Activated naive CD8-positive, alpha-beta T cell treated with anti-CD3 and anti-CD28 coated beads, Interleukin-2, amount 10 ng/mL, durations not matched to agents 7 days and 5 days (primary cell): ENCODE results near the gene MAST4. TPM values are rescaled to one million over a fixed set of nuclear protein-coding genes. Genes with fewer than 3 reads are reported as not detected.

Source experiments
- ATAC-seq: fragments of 150-1000 bp; cut with Tn5 transposase; one replicate; pipeline ENCODE4 v1.10.0; 2021; ENCODE audit warnings: low read depth, moderate library complexity
- POLR2A ChIA-PET: fragments of 350-600 bp; sonication (Branson Sonifier 250); formaldehyde crosslinking; loops from one replicate; lab custom pipeline; 2021; ENCODE audit warnings: antibody characterized with exemption; lab: Charles Lee
- DNase-seq: peaks from one replicate; pipeline ENCODE4 v3.0.0; 2021
- H3K27ac Mint-ChIP-seq: one replicate; pipeline ENCODE4 v1.8.0; 2022; ENCODE audit warnings: mild to moderate bottlenecking, mixed read lengths
- H3K27me3 Mint-ChIP-seq: one replicate; pipeline ENCODE4 v1.8.0; 2022; ENCODE audit warnings: mild to moderate bottlenecking, moderate library complexity, mixed read lengths
- H3K36me3 Mint-ChIP-seq: one replicate; pipeline ENCODE4 v1.8.0; 2021; ENCODE audit warnings: mild to moderate bottlenecking, mixed read lengths
- H3K4me1 Mint-ChIP-seq: one replicate; pipeline ENCODE4 v1.8.0; 2021; ENCODE audit warnings: mixed read lengths
- H3K4me3 Mint-ChIP-seq: one replicate; pipeline ENCODE4 v1.8.0; 2022; ENCODE audit warnings: mild to moderate bottlenecking, moderate library complexity, mixed read lengths
- H3K9me3 Mint-ChIP-seq: one replicate; pipeline ENCODE4 v1.8.0; 2021; ENCODE audit warnings: mixed read lengths
- total RNA-seq, 2 experiments: library from RNA; stranded (reverse); gene quantifications; one replicate each; pipeline ENCODE4 v1.2.3, GENCODE V29; 2021

MAST4 gene
- total RNA-seq, 2 experiments from 2014 or later = 13.4 to 14.3 TPM

GRCh38 chr5:66615894-66616293 is 19.7 kb downstream of the MAST4 start:
- H3K27me3 Mint-ChIP-seq = peaks cover 16% of the 10 kb centered on the region
- POLR2A ChIA-PET = no interaction called here
- H3K4me1 Mint-ChIP-seq = peaks cover 19% of the 10 kb centered on the region

GRCh38 chr5:66616520-66617225 is 20.5 kb downstream of the MAST4 start:
- POLR2A ChIA-PET = no interaction called here
- Mint-ChIP-seq H3K27ac (no peak overlapping the region), H3K27me3 (peaks cover 15% of the 10 kb centered on the region), H3K4me1 (peaks cover 21% of the 10 kb centered on the region), H3K36me3 (peaks cover 1% of the 10 kb centered on the region), H3K9me3 (no peaks in the 10 kb centered on the region), H3K4me3 (no peak overlapping the region)
- DNase-seq = no peak
- ATAC-seq = no peak

More at GRCh38 chr5:66615894-66616293, 19.7 kb downstream of the MAST4 start:
- H3K9me3 Mint-ChIP-seq = no peaks in the 10 kb centered on the region
- no peak overlapping the region for H3K27ac Mint-ChIP-seq
- DNase-seq (no peak), ATAC-seq (no peak)
- no peak overlapping the region for H3K4me3 Mint-ChIP-seq
- H3K36me3 Mint-ChIP-seq = peaks cover 1% of the 10 kb centered on the region

DNA sequence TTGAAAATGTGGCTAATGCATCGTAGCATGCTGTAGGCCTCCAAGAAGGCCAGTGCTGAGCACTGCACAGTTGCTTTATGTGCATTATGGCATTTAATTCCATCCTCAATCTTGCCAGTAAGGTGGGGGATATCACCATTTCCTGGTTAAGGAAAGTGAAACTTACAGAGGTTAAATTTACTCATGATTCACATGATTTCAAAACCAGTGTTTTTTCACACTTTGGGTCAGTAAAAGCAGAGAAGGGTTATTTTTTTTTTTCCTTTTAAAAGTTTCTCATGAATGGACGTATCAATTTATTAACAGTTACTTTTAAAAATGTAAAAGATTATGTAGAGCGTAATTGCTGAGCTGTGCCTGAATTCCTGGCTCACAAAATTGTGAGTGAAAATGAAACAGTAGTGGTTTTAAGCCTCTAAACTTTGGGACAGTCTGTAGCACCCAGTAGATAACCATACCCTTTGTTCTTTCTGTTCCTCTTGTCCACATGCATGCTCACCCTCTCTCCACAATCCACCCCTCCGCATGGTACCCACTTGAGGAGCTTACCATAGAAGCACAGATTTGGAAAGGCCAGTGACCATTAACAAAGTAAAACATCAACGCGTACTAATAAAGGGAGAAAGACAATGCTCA is 21.2 kb downstream of the MAST4 start:
- Mint-ChIP-seq H3K27ac (peak overlapping the region; percentile 70), H3K36me3 (peaks cover 4% of the 10 kb centered on the region), H3K27me3 (peaks cover 9% of the 10 kb centered on the region), H3K4me3 (peak overlapping the region; percentile 67), H3K9me3 (peaks cover 2% of the 10 kb centered on the region), H3K4me1 (peaks cover 20% of the 10 kb centered on the region)
- no peak for DNase-seq
- POLR2A ChIA-PET = no interaction called here
- ATAC-seq = peak; percentile 40

GRCh38 chr5:66617991-66618768 is 22.0 kb downstream of the MAST4 start:
- Mint-ChIP-seq H3K36me3 (peaks cover 6% of the 10 kb centered on the region), H3K27ac (peak overlapping the region; percentile 50), H3K27me3 (peaks cover 9% of the 10 kb centered on the region), H3K4me3 (peak overlapping the region; percentile 38), H3K4me1 (peaks cover 20% of the 10 kb centered on the region), H3K9me3 (peaks cover 5% of the 10 kb centered on the region)
- POLR2A ChIA-PET = no interaction called here
- DNase-seq (no peak), ATAC-seq (peak; percentile 69)

DNA sequence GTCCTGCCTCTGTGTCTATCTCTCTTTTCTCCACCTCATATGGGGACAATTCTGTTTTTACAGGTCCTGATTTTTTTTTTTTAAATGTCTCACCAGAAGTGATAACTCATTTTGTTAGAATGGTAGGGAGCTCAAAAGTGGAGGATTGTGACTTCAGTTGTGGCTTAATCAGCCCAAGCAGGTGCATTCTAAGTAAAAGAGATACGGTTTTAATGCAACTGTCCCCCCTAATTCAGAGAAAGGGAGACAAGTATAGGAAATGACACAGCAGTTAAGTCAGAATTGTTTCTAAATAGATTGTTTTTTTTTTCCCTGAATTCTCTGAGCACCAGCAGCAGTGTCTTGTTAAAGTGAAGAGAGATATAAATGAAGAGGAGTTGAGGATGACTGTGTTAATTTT is 24.5 kb downstream of the MAST4 start:
- POLR2A ChIA-PET = interaction anchor here (0.6 kb wide), 1 partner anchor 13 kb away, joined by 5 read pairs; no protein-coding TSS in a partner anchor
- peak overlapping the region; percentile 9 for H3K4me3 Mint-ChIP-seq
- H3K9me3 Mint-ChIP-seq = peaks cover 8% of the 10 kb centered on the region
- no peak for ATAC-seq
- DNase-seq = no peak
- H3K27me3 Mint-ChIP-seq = peaks cover 20% of the 10 kb centered on the region
- H3K27ac Mint-ChIP-seq = peak overlapping the region; percentile 5
- H3K4me1 Mint-ChIP-seq = peaks cover 20% of the 10 kb centered on the region
- peaks cover 6% of the 10 kb centered on the region for H3K36me3 Mint-ChIP-seq

GRCh38 chr5:66621146-66621545 is 25.0 kb downstream of the MAST4 start:
- Mint-ChIP-seq H3K27me3 (peaks cover 19% of the 10 kb centered on the region), H3K4me3 (peak overlapping the region; percentile 9), H3K4me1 (peaks cover 19% of the 10 kb centered on the region), H3K36me3 (peaks cover 6% of the 10 kb centered on the region), H3K27ac (peak overlapping the region; percentile 5), H3K9me3 (peaks cover 8% of the 10 kb centered on the region)
- POLR2A ChIA-PET = no interaction called here
- no peak for DNase-seq
- no peak for ATAC-seq

DNA sequence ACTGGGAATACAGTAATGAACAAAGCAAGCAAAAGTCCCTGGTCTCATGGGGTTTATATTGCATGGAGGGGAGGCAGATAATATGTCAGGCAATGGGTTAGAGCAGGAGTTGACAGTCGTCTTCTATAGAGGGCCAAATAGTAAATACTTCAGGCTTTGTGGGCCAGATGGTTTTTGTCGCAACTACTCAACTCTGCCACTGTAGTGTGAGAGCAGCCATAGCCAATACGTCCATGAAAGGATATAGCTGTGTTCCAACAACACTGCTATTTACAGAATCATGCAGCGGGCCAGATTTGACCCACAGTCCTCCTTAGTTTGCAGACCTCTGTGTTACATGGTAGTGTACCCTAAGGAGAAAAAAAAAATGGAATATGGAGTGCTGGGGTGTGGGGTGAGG is 25.5 kb downstream of the MAST4 start:
- no peak overlapping the region for H3K4me3 Mint-ChIP-seq
- POLR2A ChIA-PET = no interaction called here

GRCh38 chr5:66628561-66628960 is 32.4 kb downstream of the MAST4 start:
- POLR2A ChIA-PET = interaction anchor here (0.7 kb wide), 1 partner anchor 320 kb away, joined by 3 read pairs; no protein-coding TSS in a partner anchor
- no peaks in the 10 kb centered on the region for H3K36me3 Mint-ChIP-seq
- no peak for DNase-seq
- no peaks in the 10 kb centered on the region for H3K4me1 Mint-ChIP-seq
- H3K27me3 Mint-ChIP-seq = peaks cover 15% of the 10 kb centered on the region
- no peak overlapping the region for H3K27ac Mint-ChIP-seq
- H3K4me3 Mint-ChIP-seq = no peak overlapping the region
- no peak for ATAC-seq
- H3K9me3 Mint-ChIP-seq = peaks cover 2% of the 10 kb centered on the region

More for the DNA sequence above, 25.5 kb downstream of the MAST4 start:
- DNase-seq = no peak
- peaks cover 6% of the 10 kb centered on the region for H3K36me3 Mint-ChIP-seq
- H3K4me1 Mint-ChIP-seq = peaks cover 19% of the 10 kb centered on the region
- peaks cover 19% of the 10 kb centered on the region for H3K27me3 Mint-ChIP-seq
- no peak for ATAC-seq
- H3K27ac Mint-ChIP-seq = no peak overlapping the region
- H3K9me3 Mint-ChIP-seq = peaks cover 8% of the 10 kb centered on the region

- POLR2A ChIA-PET = no interaction called here
- ATAC-seq = no peak
- no peak for DNase-seq
- no peak overlapping the region for H3K4me3 Mint-ChIP-seq
- peaks cover 10% of the 10 kb centered on the region for H3K27me3 Mint-ChIP-seq
- H3K27ac Mint-ChIP-seq = no peak overlapping the region
- no peaks in the 10 kb centered on the region for H3K36me3 Mint-ChIP-seq
- H3K4me1 Mint-ChIP-seq = no peaks in the 10 kb centered on the region
- H3K9me3 Mint-ChIP-seq = no peaks in the 10 kb centered on the region
Measured at GRCh38 chr5:66629446-66629845, 33.3 kb downstream of the MAST4 start.

- peaks cover 17% of the 10 kb centered on the region for H3K27me3 Mint-ChIP-seq
- ATAC-seq (no peak), DNase-seq (no peak)
- POLR2A ChIA-PET = no interaction called here
- no peak overlapping the region for H3K27ac Mint-ChIP-seq
- H3K4me3 Mint-ChIP-seq = no peak overlapping the region
- H3K9me3 Mint-ChIP-seq = no peaks in the 10 kb centered on the region
- H3K4me1 Mint-ChIP-seq = no peaks in the 10 kb centered on the region
- no peaks in the 10 kb centered on the region for H3K36me3 Mint-ChIP-seq
Measured at GRCh38 chr5:66633754-66634153, 37.6 kb downstream of the MAST4 start.

DNA sequence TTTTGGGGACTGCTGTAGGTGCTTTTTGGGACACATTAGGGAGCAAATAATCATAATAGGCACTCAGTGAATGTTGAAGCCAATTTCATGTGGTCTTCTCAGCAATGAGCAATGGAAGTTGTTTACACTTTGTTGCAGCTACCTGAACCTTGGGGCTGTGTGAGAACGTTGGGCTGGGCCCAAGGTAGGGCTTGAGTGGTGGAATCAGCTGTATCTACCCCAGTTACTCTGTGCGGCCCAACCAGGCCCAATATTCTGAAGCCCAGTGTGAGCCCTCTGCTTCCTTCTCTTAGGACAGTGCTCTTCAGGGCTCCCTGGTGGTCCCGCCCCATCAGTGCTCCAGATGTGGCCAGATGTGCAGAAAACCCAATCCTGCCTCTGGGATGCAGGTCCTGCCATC is 38.4 kb downstream of the MAST4 start:
- H3K4me1 Mint-ChIP-seq = peaks cover 2% of the 10 kb centered on the region
- H3K36me3 Mint-ChIP-seq = no peaks in the 10 kb centered on the region

GRCh38 chr5:66637994-66638393 is 41.8 kb downstream of the MAST4 start:
- peaks cover 14% of the 10 kb centered on the region for H3K27me3 Mint-ChIP-seq
- H3K4me1 Mint-ChIP-seq = peaks cover 2% of the 10 kb centered on the region
- no peak overlapping the region for H3K4me3 Mint-ChIP-seq
- DNase-seq (no peak), ATAC-seq (no peak)
- no peak overlapping the region for H3K27ac Mint-ChIP-seq
- POLR2A ChIA-PET = no interaction called here
- H3K36me3 Mint-ChIP-seq = no peaks in the 10 kb centered on the region
- no peaks in the 10 kb centered on the region for H3K9me3 Mint-ChIP-seq

More for the DNA sequence above, 38.4 kb downstream of the MAST4 start:
- DNase-seq (no peak), ATAC-seq (no peak)
- no peak overlapping the region for H3K27ac Mint-ChIP-seq
- H3K4me3 Mint-ChIP-seq = no peak overlapping the region
- POLR2A ChIA-PET = no interaction called here
- no peaks in the 10 kb centered on the region for H3K9me3 Mint-ChIP-seq
- H3K27me3 Mint-ChIP-seq = peaks cover 20% of the 10 kb centered on the region

- ATAC-seq (no peak), DNase-seq (no peak)
- H3K9me3 Mint-ChIP-seq = no peaks in the 10 kb centered on the region
- H3K36me3 Mint-ChIP-seq = no peaks in the 10 kb centered on the region
- peaks cover 2% of the 10 kb centered on the region for H3K4me1 Mint-ChIP-seq
- POLR2A ChIA-PET = no interaction called here
- H3K4me3 Mint-ChIP-seq = no peak overlapping the region
- H3K27me3 Mint-ChIP-seq = peaks cover 14% of the 10 kb centered on the region
- no peak overlapping the region for H3K27ac Mint-ChIP-seq
Measured at GRCh38 chr5:66639037-66639436, 42.8 kb downstream of the MAST4 start.
